Medulla oblongata (tissue), 1 donor: ENCODE results near the gene NAP1L4.

Source experiments
- DNase-seq: peaks from one replicate; pipeline ENCODE4 v3.0.0-alpha.2; 2015; ENCODE audit errors: extremely low spot score

NAP1L4 gene

GRCh38 chr11:2923446-2924375 lies 68.4 kb downstream of the NAP1L4 start:
- no peak for DNase-seq

GRCh38 chr11:2922655-2923054 lies 69.5 kb downstream of the NAP1L4 start:
- DNase-seq, result no peak

GRCh38 chr11:2921742-2922493 lies 70.2 kb downstream of the NAP1L4 start:
- DNase-seq, result no peak

- no peak for DNase-seq
These were observed 70.9 kb downstream of the NAP1L4 start for GRCh38 chr11:2921261-2921660.

DNA sequence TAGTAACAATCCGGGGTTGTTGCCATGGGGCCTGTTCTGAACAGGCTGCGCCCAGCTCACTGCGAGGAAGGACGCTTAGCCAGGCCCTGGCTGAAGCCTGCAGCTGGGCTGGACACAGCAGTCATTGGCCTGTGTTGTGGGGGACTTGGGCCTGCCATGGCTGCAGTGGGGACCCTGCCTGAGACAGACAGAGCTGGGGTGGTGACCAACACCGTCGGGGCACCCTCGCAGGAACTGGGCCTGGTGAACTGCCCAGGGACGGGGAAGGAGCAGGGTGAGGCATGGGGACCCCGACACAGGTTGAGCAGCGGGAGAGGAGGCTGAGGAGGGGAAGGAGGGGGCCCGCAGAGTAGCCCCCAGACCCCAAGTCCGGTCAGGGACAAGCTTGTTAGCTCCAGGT lies 71.8 kb downstream of the NAP1L4 start:
- DNase-seq, result no peak

DNA sequence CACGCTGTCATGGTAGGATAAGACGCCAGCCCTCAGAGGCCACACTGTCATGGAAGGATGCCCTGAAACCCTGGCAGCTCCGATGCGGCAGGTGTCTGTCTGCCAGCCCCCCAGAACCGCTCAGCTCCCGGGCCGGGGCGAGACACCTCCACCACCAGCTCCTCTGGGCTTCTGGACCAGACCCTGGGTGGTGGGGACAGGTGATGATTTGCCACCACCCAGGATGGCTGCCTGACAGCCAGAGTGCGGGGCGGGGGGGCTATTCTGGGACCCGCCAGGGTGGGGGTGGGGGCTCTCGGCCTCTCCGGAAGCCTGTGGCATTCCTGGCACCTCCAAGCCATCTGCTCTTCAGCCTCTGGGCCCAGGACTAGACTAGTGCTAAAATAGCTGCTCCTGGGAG lies 72.3 kb downstream of the NAP1L4 start:
- no peak for DNase-seq

GRCh38 chr11:2919188-2919587 lies 72.9 kb downstream of the NAP1L4 start:
- DNase-seq, result no peak

GRCh38 chr11:2917842-2918490 lies 74.2 kb downstream of the NAP1L4 start:
- no peak for DNase-seq

DNA sequence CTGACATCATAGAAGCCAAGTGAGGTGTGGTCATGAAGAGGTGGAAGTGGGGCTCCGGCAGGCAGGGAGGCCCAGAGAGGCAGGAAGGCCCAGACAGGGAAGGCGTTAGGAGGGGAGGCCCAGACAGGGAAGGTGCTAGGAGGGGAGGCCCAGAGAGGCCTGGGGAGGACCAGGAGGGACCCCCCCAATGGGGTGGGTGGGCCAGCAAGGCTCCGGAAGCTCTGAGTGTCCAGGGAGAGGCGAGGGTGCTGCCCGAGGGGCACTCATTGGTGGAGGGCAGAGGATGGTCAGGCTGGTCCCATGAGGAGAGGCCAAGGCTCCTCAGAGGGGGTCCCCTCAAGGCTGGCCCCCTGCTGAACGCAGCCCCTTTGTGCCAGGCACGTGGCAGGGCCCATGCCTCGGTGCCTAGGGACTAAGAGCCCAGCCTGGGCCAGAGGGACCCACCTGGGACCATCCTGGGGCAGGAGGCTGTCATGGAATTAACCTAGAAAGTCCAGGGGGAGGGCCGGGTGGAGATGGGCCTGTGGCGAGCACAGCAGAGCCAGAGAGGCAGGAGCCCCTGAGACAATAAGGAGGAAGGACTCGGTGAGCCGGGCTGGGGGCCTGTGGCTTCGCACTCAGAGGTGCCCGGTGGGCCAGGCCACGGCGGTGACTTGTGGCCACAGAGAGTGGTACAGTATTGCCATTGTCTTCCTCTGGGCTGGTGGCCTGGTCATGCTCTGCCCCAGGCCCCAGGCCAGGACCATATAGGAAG lies 75.1 kb downstream of the NAP1L4 start:
- no peak for DNase-seq

GRCh38 chr11:2916114-2916891 lies 75.8 kb downstream of the NAP1L4 start:
- DNase-seq, result no peak

GRCh38 chr11:2915473-2915872 lies 76.7 kb downstream of the NAP1L4 start:
- DNase-seq, result no peak

DNA sequence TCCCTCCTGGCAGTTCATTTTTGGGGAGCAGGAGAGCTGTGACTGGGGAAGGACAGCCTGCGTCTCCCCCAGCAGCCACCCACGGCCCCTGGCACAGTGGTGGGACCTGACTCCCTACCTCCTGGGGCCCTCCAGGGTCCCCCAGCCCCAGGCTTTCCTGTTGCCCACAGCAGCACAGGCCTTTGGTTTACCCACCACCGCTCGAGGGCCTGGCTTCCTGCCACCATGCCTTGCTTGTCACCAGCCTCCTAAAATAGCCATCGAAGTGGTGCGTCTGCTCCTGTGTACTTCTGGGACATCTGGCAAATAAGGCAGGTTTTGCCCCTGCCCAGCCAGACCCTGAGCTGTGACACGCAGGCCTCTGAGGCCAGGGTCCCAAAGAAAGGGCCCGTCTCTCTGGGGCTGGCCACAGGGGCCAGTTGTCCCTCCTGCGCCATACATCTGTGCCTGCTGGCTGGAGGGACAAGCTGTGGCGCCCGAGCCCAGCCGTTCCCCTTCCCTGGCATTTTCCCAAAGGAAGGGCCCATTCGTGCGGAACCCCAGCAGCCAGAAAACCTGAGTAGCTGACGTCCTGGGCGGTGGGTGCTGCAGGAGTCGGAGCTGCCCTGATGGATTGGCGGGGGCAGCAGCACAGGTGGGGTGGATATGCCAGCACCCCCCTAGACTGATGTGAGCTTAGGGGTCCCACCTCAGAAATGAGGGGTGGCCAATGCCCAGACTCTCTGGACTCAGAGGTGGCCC lies 77.5 kb downstream of the NAP1L4 start:
- DNase-seq, result no peak

- DNase-seq, result no peak
These were observed 78.4 kb downstream of the NAP1L4 start for GRCh38 chr11:2913776-2914175.

- no peak for DNase-seq
These were observed 79.1 kb downstream of the NAP1L4 start for GRCh38 chr11:2913019-2913431.

DNA sequence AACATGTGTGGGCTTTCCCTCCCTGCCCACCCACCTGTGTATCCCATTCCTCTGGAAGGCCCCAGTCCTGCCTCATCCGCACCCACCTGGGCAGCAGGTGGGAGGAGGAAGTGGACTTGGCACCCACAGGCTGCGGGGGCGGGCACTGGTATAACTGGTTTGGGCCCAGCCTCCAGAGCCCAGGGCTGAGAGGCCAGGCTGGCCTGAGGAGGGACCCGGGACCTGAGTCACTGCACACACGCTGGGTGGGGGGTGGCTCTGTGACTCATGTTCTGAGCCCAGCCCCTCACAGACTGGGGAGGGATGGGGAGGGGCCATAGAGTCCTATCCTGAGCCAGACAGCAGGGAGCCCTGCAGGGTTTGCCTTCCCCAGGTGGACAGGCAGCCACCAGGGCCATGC lies 79.6 kb downstream of the NAP1L4 start:
- no peak for DNase-seq

GRCh38 chr11:2911785-2912391 lies 80.2 kb downstream of the NAP1L4 start:
- DNase-seq, result no peak

GRCh38 chr11:2911088-2911784 lies 80.9 kb downstream of the NAP1L4 start:
- DNase-seq, result no peak

- no peak for DNase-seq
These were observed 81.7 kb downstream of the NAP1L4 start for GRCh38 chr11:2910401-2910955.
